GM23248 (cell line): ENCODE measurements around the gene TLL2. TPM values are rescaled to one million over a fixed set of nuclear protein-coding genes. Genes with fewer than 3 reads are reported as not detected.

Experiments used
- DNase-seq: peaks from one replicate; pipeline ENCODE4 v3.0.0-alpha.2; 2015
- H2AFZ ChIP-seq: fragments of 200-600 bp; sonication (generic); 2 replicates; pipeline ENCODE4 v1.6.1; 2016; ENCODE audit warnings: antibody characterized with exemption
- H3F3A ChIP-seq: fragments of 200-600 bp; sonication (generic); 2 replicates; pipeline ENCODE4 v1.6.1; 2016; ENCODE audit warnings: mild to moderate bottlenecking, antibody characterized with exemption, mixed run types; ENCODE audit not compliant: insufficient read depth
- H3K27ac ChIP-seq: fragments of 200-600 bp; sonication (generic); 2 replicates; pipeline ENCODE4 v1.5.1; 2016; ENCODE audit warnings: mild to moderate bottlenecking
- H3K27me3 ChIP-seq: fragments of 200-600 bp; sonication (generic); replicated peaks from 2 replicates; pipeline ENCODE4 v1.6.1; 2016; ENCODE audit warnings: mild to moderate bottlenecking; ENCODE audit not compliant: insufficient read depth
- H3K36me3 ChIP-seq: fragments of 200-600 bp; sonication (generic); 2 replicates; pipeline ENCODE4 v1.6.1; 2016; ENCODE audit warnings: low read depth, mild to moderate bottlenecking
- H3K4me1 ChIP-seq: fragments of 200-600 bp; sonication (generic); 2 replicates; pipeline ENCODE4 v1.6.1; 2016; ENCODE audit warnings: mild to moderate bottlenecking; ENCODE audit not compliant: insufficient read depth
- H3K4me2 ChIP-seq: fragments of 200-600 bp; sonication (generic); one replicate; pipeline ENCODE4 v1.6.1; 2016; ENCODE audit warnings: mild to moderate bottlenecking; ENCODE audit not compliant: unreplicated experiment
- H3K4me3 ChIP-seq: fragments of 200-600 bp; sonication (generic); 2 replicates; pipeline ENCODE4 v1.5.1; 2016; ENCODE audit warnings: mild to moderate bottlenecking
- H3K79me2 ChIP-seq: fragments of 200-600 bp; sonication (generic); 2 replicates; pipeline ENCODE4 v1.6.1; 2016; ENCODE audit warnings: mild to moderate bottlenecking; ENCODE audit not compliant: insufficient read depth
- H3K9ac ChIP-seq: fragments of 200-600 bp; sonication (generic); 2 replicates; pipeline ENCODE4 v1.6.1; 2016; ENCODE audit warnings: mild to moderate bottlenecking
- H3K9me2 ChIP-seq: fragments of 200-600 bp; sonication (generic); 2 replicates; pipeline ENCODE4 v1.6.1; 2016; ENCODE audit warnings: mixed run types, mild to moderate bottlenecking, moderate library complexity; ENCODE audit not compliant: insufficient read depth
- H3K9me3 ChIP-seq: fragments of 200-600 bp; sonication (generic); one replicate; pipeline ENCODE4 v1.6.1; 2017; ENCODE audit warnings: low read depth
- H4K20me1 ChIP-seq: fragments of 200-600 bp; sonication (generic); 2 replicates; pipeline ENCODE4 v1.6.0; 2016; ENCODE audit not compliant: insufficient read depth
- EZH2 ChIP-seq: fragments of 200-600 bp; sonication (generic); IDR thresholded peaks from 2 replicates; pipeline ENCODE4 v1.6.1; 2018; ENCODE audit warnings: antibody characterized with exemption, mild to moderate bottlenecking; ENCODE audit not compliant: insufficient read depth, poor library complexity, severe bottlenecking
- EZH2phosphoT487 ChIP-seq: fragments of 200-600 bp; sonication (generic); IDR thresholded peaks from 2 replicates; pipeline ENCODE4 v1.6.1; 2018; ENCODE audit warnings: antibody characterized with exemption, moderate library complexity, mild to moderate bottlenecking, low read depth; ENCODE audit not compliant: insufficient read depth
- WGBS, 2 experiments: methylation state at CpG; one replicate each; pipeline ENCODE4 v1.1.6; 2015 to 2017; ENCODE audit warnings: low lambda C conversion rate in 2 of 2, low coverage in 1 of 2; ENCODE audit errors: missing lambda C conversion rate in 2 of 2; 5-methylcytosine and 5-hydroxymethylcytosine counted together
- in situ Hi-C: fragments of 300-500 bp; cut with MboI; formaldehyde crosslinking; loops from 2 replicates; pipeline ENCODE4 v1.15.0; 2020
- polyA plus RNA-seq: library from polyadenylated mRNA; unstranded; fragments of >200 nt; fragmentation: Nextera tagmentation; extraction: Ambion mirVana; gene quantifications from 2 replicates; pipeline ENCODE4 v1.2.1, GENCODE V29; 2016
- total RNA-seq: library from RNA; depleted of rRNA; stranded (reverse); fragments of >200 nt; shearing (Covaris generic); gene quantifications from 2 replicates; pipeline ENCODE4 v1.2.3, GENCODE V29; 2014

Gene TLL2
- total and polyA plus RNA-seq, 2 experiments from 2014 or later, result 0.43 to 0.71 TPM

- WGBS, 2 experiments, result 24 to 33% methylated on average over 4 of the region's 4 CpGs
- TF ChIP-seq EZH2phosphoT487, result no peak
- no peak for TF ChIP-seq EZH2
- Histone ChIP-seq H3K4me1 (no peaks in the 10 kb centered on the region), H3K79me2 (no peaks in the 10 kb centered on the region), H3K27ac (no peak overlapping the region), H3K9me2 (no peaks in the 10 kb centered on the region), H3K36me3 (no peaks in the 10 kb centered on the region), H3K9me3 (no peaks in the 10 kb centered on the region), H3K9ac (no peak overlapping the region), H3K4me3 (no peak overlapping the region), H2AFZ (no peak overlapping the region), H3F3A (no peaks in the 10 kb centered on the region), H3K4me2 (no peak overlapping the region), H4K20me1 (no peaks in the 10 kb centered on the region), H3K27me3 (peaks cover 12% of the 10 kb centered on the region; the same call in 1 of the 2 replicates)
- in situ Hi-C loops, result no loop called here
- no peak for DNase-seq
These were observed 187.9 kb downstream of the TLL2 start for GRCh38 chr10:96325719-96326373.

- peaks cover 12% of the 10 kb centered on the region; the same call in 1 of the 2 replicates for H3K27me3 ChIP-seq
These were observed 189.3 kb downstream of the TLL2 start for GRCh38 chr10:96324447-96324846.

GRCh38 chr10:96322275-96322674 lies 191.5 kb downstream of the TLL2 start:
- Histone ChIP-seq H3K9me2 (no peaks in the 10 kb centered on the region), H3K9me3 (no peaks in the 10 kb centered on the region), H3K27ac (no peak overlapping the region), H3K36me3 (no peaks in the 10 kb centered on the region), H3K4me3 (no peak overlapping the region), H4K20me1 (no peaks in the 10 kb centered on the region), H3K4me1 (no peaks in the 10 kb centered on the region), H3K27me3 (peaks cover 5% of the 10 kb centered on the region; the same call in 1 of the 2 replicates), H3K9ac (no peak overlapping the region), H3F3A (no peaks in the 10 kb centered on the region), H3K4me2 (no peak overlapping the region), H3K79me2 (no peaks in the 10 kb centered on the region), H2AFZ (no peak overlapping the region)
- no peak for TF ChIP-seq EZH2phosphoT487
- TF ChIP-seq EZH2, result no peak
- 18 to 20% methylated on average over 1 of the region's 1 CpG for WGBS, 2 experiments
- DNase-seq, result no peak
- in situ Hi-C loops, result no loop called here

More at GRCh38 chr10:96324447-96324846, 189.3 kb downstream of the TLL2 start:
- H3F3A ChIP-seq, result no peaks in the 10 kb centered on the region
- 21 to 27% methylated on average over 2 of the region's 2 CpGs for WGBS, 2 experiments
- TF ChIP-seq EZH2 (no peak), EZH2phosphoT487 (no peak)
- no peak overlapping the region for H3K4me2 ChIP-seq
- no peak overlapping the region for H3K9ac ChIP-seq
- no peaks in the 10 kb centered on the region for H4K20me1 ChIP-seq
- in situ Hi-C loops, result no loop called here
- H3K9me2 ChIP-seq, result no peaks in the 10 kb centered on the region
- H3K4me3 ChIP-seq, result no peak overlapping the region
- no peak overlapping the region for H2AFZ ChIP-seq
- no peak overlapping the region for H3K27ac ChIP-seq
- no peaks in the 10 kb centered on the region for H3K9me3 ChIP-seq
- no peaks in the 10 kb centered on the region for H3K4me1 ChIP-seq
- DNase-seq, result no peak
- H3K36me3 ChIP-seq, result no peaks in the 10 kb centered on the region
- H3K79me2 ChIP-seq, result no peaks in the 10 kb centered on the region

GRCh38 chr10:96321822-96322221 lies 191.9 kb downstream of the TLL2 start:
- Histone ChIP-seq H2AFZ (no peak overlapping the region), H3K27me3 (0 out of 2 replicates have a peak, but pooled peaks cover 5% of the 10 kb centered on the region), H3K9me2 (no peaks in the 10 kb centered on the region), H3K36me3 (no peaks in the 10 kb centered on the region), H3K79me2 (no peaks in the 10 kb centered on the region), H3K4me1 (no peaks in the 10 kb centered on the region), H3K9ac (no peak overlapping the region), H3K4me3 (no peak overlapping the region), H3F3A (no peaks in the 10 kb centered on the region), H3K27ac (no peak overlapping the region), H3K4me2 (no peak overlapping the region), H3K9me3 (no peaks in the 10 kb centered on the region), H4K20me1 (no peaks in the 10 kb centered on the region)
- WGBS, 2 experiments, result 23% methylated on average over 5 of the region's 5 CpGs
- TF ChIP-seq EZH2phosphoT487 (no peak), EZH2 (no peak)
- in situ Hi-C loops, result no loop called here
- no peak for DNase-seq
